ENCODE data around the gene RGS7.

DNA sequence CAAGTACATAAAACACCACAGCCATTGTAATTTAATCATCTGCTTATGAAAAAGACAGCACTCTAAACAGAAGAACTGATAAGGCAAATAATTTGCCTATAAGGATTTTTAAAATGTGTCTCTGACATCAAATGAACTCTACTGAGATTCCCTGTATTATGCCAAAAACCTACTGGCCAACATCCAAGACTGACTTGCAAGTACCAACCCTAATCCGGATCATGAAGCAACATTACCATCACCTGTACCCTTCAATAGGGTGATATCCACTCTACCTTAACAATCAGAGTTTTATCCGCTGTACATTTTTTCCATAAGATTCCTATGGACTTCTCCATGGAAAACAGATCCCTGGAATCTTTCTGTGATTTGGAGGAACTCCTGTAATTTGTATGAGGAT lies 4.6 kb downstream of the RGS7 start:
- no peak for TF ChIP-seq EZH2 (IDR thresholded peaks at IDR 0.05; ENCODE audit: borderline replicate concordance)
- TF ChIP-seq, protein P1, sequence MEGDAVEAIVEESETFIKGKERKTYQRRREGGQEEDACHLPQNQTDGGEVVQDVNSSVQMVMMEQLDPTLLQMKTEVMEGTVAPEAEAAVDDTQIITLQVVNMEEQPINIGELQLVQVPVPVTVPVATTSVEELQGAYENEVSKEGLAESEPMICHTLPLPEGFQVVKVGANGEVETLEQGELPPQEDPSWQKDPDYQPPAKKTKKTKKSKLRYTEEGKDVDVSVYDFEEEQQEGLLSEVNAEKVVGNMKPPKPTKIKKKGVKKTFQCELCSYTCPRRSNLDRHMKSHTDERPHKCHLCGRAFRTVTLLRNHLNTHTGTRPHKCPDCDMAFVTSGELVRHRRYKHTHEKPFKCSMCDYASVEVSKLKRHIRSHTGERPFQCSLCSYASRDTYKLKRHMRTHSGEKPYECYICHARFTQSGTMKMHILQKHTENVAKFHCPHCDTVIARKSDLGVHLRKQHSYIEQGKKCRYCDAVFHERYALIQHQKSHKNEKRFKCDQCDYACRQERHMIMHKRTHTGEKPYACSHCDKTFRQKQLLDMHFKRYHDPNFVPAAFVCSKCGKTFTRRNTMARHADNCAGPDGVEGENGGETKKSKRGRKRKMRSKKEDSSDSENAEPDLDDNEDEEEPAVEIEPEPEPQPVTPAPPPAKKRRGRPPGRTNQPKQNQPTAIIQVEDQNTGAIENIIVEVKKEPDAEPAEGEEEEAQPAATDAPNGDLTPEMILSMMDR (IDR thresholded peaks at IDR 0.05; ENCODE audit: poor library complexity): no peak

Measured in hepatocyte (in vitro differentiated cells).